Activated naive CD4-positive, alpha-beta T cell treated with Interleukin-2 at 50 U/mL for 16 hours (primary cell): Measurements from ENCODE around the gene GAPDHS.
A peak's percentile ranks its signal among the peaks of the same experiment; 100 is the strongest.

Experiments
- DNase-seq: peaks from one replicate; pipeline ENCODE4 v3.0.0-alpha.2; 2020

The GAPDHS gene

GRCh38 chr19:35540356-35540927 is 7.2 kb downstream of the GAPDHS start:
- DNase-seq: no peak

DNA sequence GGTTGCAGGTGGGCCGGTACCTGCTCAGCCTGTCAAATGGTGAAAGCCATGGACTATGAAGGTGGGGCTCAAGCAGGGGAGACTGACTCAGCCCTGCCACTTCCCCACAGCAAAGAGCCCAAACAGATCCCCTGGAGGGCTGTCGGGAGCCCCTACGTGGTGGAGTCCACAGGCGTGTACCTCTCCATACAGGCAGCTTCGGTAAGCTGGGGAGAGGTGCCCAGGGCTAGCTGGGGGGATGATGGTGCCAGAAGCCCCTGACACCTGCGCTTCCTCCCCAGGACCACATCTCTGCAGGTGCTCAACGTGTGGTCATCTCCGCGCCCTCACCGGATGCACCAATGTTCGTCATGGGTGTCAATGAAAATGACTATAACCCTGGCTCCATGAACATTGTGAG is 9.0 kb downstream of the GAPDHS start:
- DNase-seq: no peak

GRCh38 chr19:35543280-35544109 is 10.2 kb downstream of the GAPDHS start:
- no peak for DNase-seq

- no peak for DNase-seq
Observed at GRCh38 chr19:35544110-35544802, 11.0 kb downstream of the GAPDHS start.

- peak; percentile 83 for DNase-seq
Observed at GRCh38 chr19:35545001-35545854, 12.0 kb downstream of the GAPDHS start, which contains the start of gene TMEM147. TMEM147 (plus strand) TSS chr19:35545626; CDS start chr19:35545740, 114 bp downstream.

GRCh38 chr19:35545855-35546381 is 12.7 kb downstream of the GAPDHS start:
- peak; percentile 71 for DNase-seq

DNA sequence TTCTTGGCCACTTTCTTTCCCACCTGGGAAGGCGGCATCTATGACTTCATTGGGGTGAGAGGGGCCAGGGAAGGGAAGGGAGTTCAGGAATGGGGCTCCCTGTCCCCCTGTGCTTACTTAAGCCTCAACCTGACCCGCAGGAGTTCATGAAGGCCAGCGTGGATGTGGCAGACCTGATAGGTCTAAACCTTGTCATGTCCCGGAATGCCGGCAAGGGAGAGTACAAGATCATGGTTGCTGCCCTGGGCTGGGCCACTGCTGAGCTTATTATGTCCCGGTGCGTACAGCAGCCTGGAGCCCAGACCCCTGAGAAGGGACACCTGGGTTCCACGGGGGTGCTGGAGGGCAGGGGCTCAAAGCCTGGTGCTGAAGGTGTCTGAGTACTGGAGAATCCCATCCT is 13.3 kb downstream of the GAPDHS start:
- no peak for DNase-seq

DNA sequence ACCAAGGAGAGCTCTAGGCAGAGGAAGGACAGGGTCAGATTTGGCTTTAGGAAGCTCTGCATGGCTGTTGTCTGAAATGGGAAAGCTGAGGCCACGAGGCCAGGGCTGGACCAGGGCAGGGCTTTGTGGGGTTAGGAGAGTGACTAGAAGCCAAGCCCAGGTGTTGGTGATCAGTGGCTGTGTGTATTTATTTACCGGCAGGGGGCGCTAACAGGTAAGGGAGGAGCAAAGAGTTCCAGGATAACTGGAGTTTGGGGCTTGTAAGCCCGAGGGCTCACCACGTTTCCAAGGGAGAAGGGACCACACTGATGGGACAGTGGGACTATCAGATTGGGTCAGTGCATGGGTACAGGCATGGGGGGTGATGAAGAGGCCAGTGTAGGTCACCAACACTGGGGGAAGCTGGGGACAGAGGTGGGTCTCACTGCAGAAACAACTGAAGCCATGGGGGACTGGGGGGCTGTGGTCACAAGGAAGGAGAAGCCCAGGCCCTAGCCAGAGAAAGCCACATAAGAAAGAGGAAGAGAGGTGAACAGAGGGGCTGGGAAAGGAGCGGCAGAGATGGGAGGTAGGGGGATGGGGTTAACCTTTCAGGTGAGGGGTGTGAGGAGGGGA is 16.0 kb downstream of the GAPDHS start:
- DNase-seq: peak; percentile 48

GRCh38 chr19:35549879-35550523 is 16.7 kb downstream of the GAPDHS start:
- DNase-seq: no peak

GRCh38 chr19:35551091-35551810 is 18.0 kb downstream of the GAPDHS start:
- DNase-seq: no peak

- DNase-seq: no peak
Observed at GRCh38 chr19:35552534-35553384, 19.5 kb downstream of the GAPDHS start.

GRCh38 chr19:35553385-35554000 is 20.2 kb downstream of the GAPDHS start:
- DNase-seq: no peak

GRCh38 chr19:35554076-35554475 is 20.8 kb downstream of the GAPDHS start:
- no peak for DNase-seq

DNA sequence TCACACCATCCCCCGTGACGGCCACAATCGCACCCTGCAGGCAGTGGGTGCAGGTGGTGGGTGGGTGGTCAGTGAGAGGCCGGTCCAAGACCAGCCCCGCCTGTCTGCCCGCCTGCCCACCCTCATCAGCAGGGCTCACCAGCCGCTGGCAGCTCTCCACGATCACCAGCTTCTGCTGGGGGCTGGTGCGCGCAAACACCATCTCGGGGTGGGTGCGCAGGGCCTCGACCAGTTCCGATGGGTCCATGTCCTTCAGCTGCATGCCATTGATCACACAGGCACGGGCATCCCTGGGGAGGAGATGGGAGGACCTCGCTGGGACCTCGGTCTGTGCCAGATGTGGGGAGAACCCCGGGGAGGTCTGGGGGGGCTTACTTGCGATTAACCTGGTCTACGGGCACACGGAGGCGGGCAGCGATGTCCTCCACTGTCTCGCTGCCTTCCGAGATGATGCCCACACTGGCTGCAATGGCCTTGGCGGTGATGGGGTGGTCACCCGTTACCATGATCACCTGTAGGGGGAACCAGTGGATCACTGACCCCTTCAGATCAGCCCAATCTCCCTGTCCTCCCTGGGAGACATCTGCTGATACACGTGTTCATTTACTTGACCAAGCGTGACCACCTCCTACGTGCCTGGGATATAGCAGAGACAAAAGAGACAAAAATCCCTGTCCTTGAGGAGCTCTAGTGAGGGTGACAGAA is 22.2 kb downstream of the GAPDHS start:
- no peak for DNase-seq

- DNase-seq: no peak
Observed at GRCh38 chr19:35556025-35556590, 22.9 kb downstream of the GAPDHS start.

DNA sequence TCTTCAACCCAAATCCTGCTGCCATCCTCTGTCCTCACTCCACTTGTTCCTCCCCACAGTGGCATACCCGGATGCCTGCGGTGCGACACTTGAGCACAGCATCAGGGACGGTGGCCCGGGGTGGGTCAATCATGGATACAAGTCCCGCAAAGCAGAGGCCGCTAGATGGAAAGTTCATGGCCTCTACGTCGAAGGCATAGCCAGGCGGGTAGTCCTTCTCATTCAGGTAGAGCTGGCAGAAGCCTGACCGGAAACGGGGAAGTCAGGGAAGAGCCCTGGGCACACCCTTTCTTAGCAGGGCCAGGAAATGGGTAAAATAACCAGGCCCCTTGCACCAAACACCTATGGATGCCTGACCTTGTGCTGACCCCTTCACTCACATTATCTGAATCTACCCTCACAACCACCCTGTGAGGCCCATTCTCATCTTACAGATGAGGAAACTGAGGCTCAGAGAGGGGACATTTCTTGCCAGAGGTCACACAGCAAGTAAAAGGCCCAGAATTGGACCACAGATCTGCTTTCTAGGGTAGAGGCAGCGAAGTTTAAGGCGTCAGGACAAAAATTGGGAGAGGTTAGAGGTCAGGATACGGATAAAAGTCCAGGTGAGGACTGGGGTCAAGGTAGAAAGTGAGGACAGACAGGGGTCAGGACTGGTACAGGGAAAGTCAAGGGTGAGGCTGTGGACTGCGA is 23.7 kb downstream of the GAPDHS start:
- DNase-seq: no peak

DNA sequence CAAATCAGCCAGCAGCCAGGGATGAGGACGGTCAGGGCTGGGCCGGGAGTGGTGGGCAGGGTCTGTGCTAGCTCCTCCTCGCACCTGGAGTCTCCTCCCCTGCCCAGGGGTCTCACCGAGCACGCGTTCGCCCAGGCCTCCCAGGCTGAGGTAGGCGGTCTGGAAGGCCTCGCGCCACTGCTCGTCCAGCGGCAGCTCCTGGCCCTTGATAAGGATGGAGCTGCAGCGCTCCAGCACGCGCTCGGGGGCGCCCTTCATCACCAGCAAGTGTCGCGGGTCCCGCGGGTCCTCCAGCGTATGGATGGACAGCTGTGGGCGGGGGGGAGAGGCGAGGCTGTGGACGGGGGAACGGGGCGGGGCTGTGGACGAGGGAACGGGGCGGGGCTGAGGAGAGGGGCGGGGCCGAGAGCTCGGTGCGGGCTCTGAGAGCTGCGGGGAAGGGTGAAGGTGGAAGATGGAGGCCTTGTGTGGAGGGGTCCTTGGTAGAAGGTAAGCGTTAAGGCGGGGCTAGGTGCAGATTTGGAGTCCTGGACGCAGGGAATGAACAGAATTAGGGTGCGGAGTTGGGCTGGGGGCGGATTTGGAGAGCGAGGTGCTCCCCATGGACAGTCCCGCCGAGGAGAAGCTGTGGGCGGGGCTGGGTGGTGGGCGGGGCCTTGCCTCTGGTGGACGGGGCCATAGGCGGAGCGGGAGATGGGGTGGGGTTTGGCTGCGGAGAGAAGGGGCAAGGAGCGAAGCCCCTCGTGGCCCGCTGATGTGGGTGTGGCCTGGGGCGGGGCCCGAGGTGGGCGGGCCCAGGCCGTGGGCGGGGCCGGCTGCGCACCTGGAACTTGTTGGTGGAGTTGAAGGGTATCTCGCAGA is 24.5 kb downstream of the GAPDHS start:
- peak; percentile 45 for DNase-seq
